ENCODE data around the gene PAK3. TPM values are rescaled to one million over a fixed set of nuclear protein-coding genes. Genes with fewer than 3 reads are reported as not detected.

The PAK3 gene
- total and polyA plus RNA-seq, 2 of the 8 experiments (the other 6 are each of a cell fraction or from before 2014, with no cell fraction given), result 0.80 to 7.2 TPM

GRCh38 chrX:111254896-111255693, 159.1 kb downstream of the PAK3 start:
- Histone ChIP-seq H3K79me2 (ENCODE audit: control insufficient read depth in 1 of 2, insufficient read depth in 2 of 2, low read length in 2 of 2) (no peaks in the 10 kb centered on the region), H3K36me3 (ENCODE audit: control insufficient read depth in 2 of 4, insufficient read depth in 4 of 4, low read length in 3 of 4) (no peaks in the 10 kb centered on the region; a peak in 1 of 8 replicates), H4K8ac (ENCODE audit: extremely low read depth, insufficient read depth, low read length) (no peak overlapping the region), H2BK120ac (replicated peaks; ENCODE audit: low read depth, low read length) (no peak overlapping the region), H3K27ac (ENCODE audit: low read depth, low read length) (no peak overlapping the region), H3K9me3 (ENCODE audit: insufficient read depth in 2 of 2, low read depth in 1 of 2, low read length in 1 of 2) (peaks cover 0 to 3% of the 10 kb centered on the region in 2 experiments; a peak in 1 of 4 replicates), H2BK15ac (ENCODE audit: low read length) (no peak overlapping the region), H2BK12ac (ENCODE audit: low read depth, low read length) (no peak overlapping the region), H3K27me3 (replicated peaks in 1 of 4; ENCODE audit: control insufficient read depth in 3 of 4, extremely low read depth in 1 of 4, insufficient read depth in 3 of 4, low read length in 3 of 4) (no peaks in the 10 kb centered on the region), H4K5ac (ENCODE audit: insufficient read length, low read depth, low read length) (no peak overlapping the region), H3K4me2 (ENCODE audit: insufficient read depth in 1 of 2, low read depth in 2 of 2, low read length in 2 of 2) (no peak overlapping the region), H3K23me2 (ENCODE audit: low read depth, low read length) (no peaks in the 10 kb centered on the region), H3K79me1 (ENCODE audit: low read depth, low read length) (no peaks in the 10 kb centered on the region), H3K4ac (replicated peaks; ENCODE audit: insufficient read length, low read depth, low read length) (no peak overlapping the region), H3K4me3 (ENCODE audit: extremely low read depth in 1 of 4, insufficient read depth in 2 of 4, low read depth in 3 of 4, low read length in 4 of 4) (no peak overlapping the region), H2AFZ (ENCODE audit: low read length) (no peak overlapping the region), H3K14ac (ENCODE audit: insufficient read length) (no peak overlapping the region), H2AK5ac (ENCODE audit: low read depth, low read length) (no peak overlapping the region), H3K9ac (replicated peaks in 1 of 4; ENCODE audit: extremely low read depth in 1 of 4, low read depth in 3 of 4, low read length in 3 of 4) (no peak overlapping the region), H4K91ac (replicated peaks; ENCODE audit: insufficient read length, low read length) (no peak overlapping the region), H3K23ac (ENCODE audit: insufficient read length) (no peak overlapping the region), H4K20me1 (replicated peaks in 1 of 2; ENCODE audit: control insufficient read depth in 1 of 2, insufficient read depth in 2 of 2, low read length in 2 of 2) (no peaks in the 10 kb centered on the region), H3K56ac (replicated peaks; ENCODE audit: insufficient read length, low read depth, low read length) (no peak overlapping the region), H3K18ac (ENCODE audit: extremely low read depth, low read length) (no peak overlapping the region), H3K4me1 (replicated peaks in 1 of 4; ENCODE audit: control insufficient read depth in 3 of 4, insufficient read depth in 4 of 4, low read length in 3 of 4) (no peaks in the 10 kb centered on the region), H2BK5ac (ENCODE audit: low read depth, low read length) (no peak overlapping the region), H2BK20ac (ENCODE audit: low read length) (no peak overlapping the region)
- WGBS, 2 experiments (ENCODE audit: extremely low coverage in 1 of 2, insufficient coverage in 1 of 2, insufficient read length in 1 of 2, insufficient replicate concordance in 2 of 2, low coverage in 1 of 2, low lambda C conversion rate in 2 of 2, missing lambda C conversion rate in 1 of 2), result 86% methylated on average over 7 of the region's 7 CpGs; no CpG with 5 or more reads in 1 of the 2 experiments
- no peak for DNase-seq (ENCODE audit: low read depth in 1 of 2, low spot score in 2 of 2)
- ChIA-PET CTCF (ENCODE audit: partially characterized antibody) (no interaction called here), POLR2A (ENCODE audit: partially characterized antibody) (no interaction called here)
- TF ChIP-seq SIX5 (IDR thresholded peaks at IDR 0.05; ENCODE audit: low read depth, low read length), result no peak
- TF ChIP-seq KDM5A (IDR thresholded peaks at IDR 0.05; ENCODE audit: low read length), result no peak
- TF ChIP-seq MAX (IDR thresholded peaks at IDR 0.05), result no peak
- TF ChIP-seq MAFK (IDR thresholded peaks at IDR 0.05; ENCODE audit: low read depth, low read length), result peak; percentile 67
- no peak for TF ChIP-seq SP1 (IDR thresholded peaks at IDR 0.05; ENCODE audit: low read depth, low read length)
- TF ChIP-seq POLR2A (IDR thresholded peaks at IDR 0.05; ENCODE audit: control extremely low read depth in 1 of 2, low read depth in 2 of 2, low read length in 2 of 2), result no peak
- no peak for TF ChIP-seq KDM4A (IDR thresholded peaks at IDR 0.05; ENCODE audit: low read depth, low read length, severe bottlenecking)
- no peak for TF ChIP-seq BCL11A (IDR thresholded peaks at IDR 0.05; ENCODE audit: low read depth in 2 of 2, low read length in 2 of 2)
- TF ChIP-seq SRF (IDR thresholded peaks at IDR 0.05; ENCODE audit: low read depth, low read length), result no peak
- no peak for TF ChIP-seq HDAC6 (IDR thresholded peaks at IDR 0.05; ENCODE audit: low read depth, low read length)
- TF ChIP-seq ZNF274 (IDR thresholded peaks at IDR 0.05; ENCODE audit: borderline replicate concordance, extremely low read depth, low read length), result no peak
- TF ChIP-seq JUND (IDR thresholded peaks at IDR 0.05; ENCODE audit: low read length), result peak; percentile 69
- no peak for FAIRE-seq
